Adrenal gland (tissue), 5 donors: Measurements from ENCODE around the gene MCOLN3.

Source experiments
- POLR2A ChIP-seq, 2 donors: fragments of 450-650 bp; IDR thresholded peaks; one replicate each; pipeline ENCODE4 v1.6.1; 2017; ENCODE audit warnings: antibody characterized with exemption in 2 of 2, mild to moderate bottlenecking in 2 of 2, moderate library complexity in 1 of 2
- TF ChIP-seq, protein P1 (sequence below), 6 experiments: fragments of 450-650 bp in 4 of 6; fragments of 200-600 bp in 2 of 6; sonication (generic) in 1 of 6; IDR thresholded peaks; 1 replicate in 5 of 6; 2 replicates in 1 of 6; pipeline versions ENCODE4 v1.5.1 to v1.8.0; 2016 to 2021; ENCODE audit warnings: antibody characterized with exemption in 6 of 6, mild to moderate bottlenecking in 2 of 6, moderate library complexity in 1 of 6
- donor health status: DM: no; HTN: no; CAD: no.

DNA sequence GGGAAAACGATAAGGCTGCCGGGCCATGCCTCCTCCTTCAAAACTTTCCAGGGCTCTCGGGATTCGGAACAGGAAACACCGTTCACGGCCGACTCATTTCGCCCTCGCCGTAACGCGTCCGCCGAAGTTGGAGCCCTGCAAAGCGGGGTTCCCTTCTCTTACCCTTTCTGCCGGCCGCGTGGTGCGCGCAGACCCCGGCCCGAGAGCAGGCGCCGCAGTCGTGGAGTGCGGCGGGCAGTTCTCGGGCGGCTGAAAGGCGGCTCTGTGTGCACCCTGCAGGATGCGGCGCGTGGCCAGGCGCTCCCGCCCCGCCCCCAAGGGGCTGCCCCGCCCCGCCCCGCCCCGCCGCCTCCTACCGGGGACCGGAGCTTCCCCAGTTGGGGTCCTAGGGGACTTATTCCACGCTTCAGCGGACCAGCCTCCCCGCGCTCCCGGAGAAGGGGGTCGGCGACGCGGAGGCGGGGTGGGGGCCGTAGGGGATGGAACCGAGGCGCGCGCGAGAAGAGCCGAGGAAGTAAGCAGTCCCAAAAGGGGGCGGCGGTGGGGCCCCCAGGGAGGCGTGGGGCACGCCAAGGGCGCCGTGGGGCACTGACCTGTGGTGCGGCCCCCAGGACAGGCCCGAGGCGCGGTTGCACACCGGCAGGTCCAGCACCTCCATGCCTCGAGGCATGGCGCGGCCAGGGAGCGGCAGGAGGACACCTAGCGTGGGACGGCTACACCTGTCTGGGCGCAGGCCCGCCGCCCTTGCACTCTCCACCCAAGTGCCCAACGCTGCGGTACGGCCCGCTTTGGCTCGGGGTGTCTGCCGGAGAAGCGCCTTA is 51.2 kb downstream of the MCOLN3 start, which contains the start of gene MCOLN2:
- TF ChIP-seq, protein P1, sequence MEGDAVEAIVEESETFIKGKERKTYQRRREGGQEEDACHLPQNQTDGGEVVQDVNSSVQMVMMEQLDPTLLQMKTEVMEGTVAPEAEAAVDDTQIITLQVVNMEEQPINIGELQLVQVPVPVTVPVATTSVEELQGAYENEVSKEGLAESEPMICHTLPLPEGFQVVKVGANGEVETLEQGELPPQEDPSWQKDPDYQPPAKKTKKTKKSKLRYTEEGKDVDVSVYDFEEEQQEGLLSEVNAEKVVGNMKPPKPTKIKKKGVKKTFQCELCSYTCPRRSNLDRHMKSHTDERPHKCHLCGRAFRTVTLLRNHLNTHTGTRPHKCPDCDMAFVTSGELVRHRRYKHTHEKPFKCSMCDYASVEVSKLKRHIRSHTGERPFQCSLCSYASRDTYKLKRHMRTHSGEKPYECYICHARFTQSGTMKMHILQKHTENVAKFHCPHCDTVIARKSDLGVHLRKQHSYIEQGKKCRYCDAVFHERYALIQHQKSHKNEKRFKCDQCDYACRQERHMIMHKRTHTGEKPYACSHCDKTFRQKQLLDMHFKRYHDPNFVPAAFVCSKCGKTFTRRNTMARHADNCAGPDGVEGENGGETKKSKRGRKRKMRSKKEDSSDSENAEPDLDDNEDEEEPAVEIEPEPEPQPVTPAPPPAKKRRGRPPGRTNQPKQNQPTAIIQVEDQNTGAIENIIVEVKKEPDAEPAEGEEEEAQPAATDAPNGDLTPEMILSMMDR (IDR thresholded peaks at IDR 0.05): no peak
- TF ChIP-seq POLR2A (IDR thresholded peaks at IDR 0.05): peak in 1 of 2 donors; percentile 6
